ENCODE results near the gene SIGLEC1. TPM values are rescaled to one million over a fixed set of nuclear protein-coding genes. Genes with fewer than 3 reads are reported as not detected.

The SIGLEC1 gene
- total RNA-seq, 1 donor from 2014 or later = not detected

DNA sequence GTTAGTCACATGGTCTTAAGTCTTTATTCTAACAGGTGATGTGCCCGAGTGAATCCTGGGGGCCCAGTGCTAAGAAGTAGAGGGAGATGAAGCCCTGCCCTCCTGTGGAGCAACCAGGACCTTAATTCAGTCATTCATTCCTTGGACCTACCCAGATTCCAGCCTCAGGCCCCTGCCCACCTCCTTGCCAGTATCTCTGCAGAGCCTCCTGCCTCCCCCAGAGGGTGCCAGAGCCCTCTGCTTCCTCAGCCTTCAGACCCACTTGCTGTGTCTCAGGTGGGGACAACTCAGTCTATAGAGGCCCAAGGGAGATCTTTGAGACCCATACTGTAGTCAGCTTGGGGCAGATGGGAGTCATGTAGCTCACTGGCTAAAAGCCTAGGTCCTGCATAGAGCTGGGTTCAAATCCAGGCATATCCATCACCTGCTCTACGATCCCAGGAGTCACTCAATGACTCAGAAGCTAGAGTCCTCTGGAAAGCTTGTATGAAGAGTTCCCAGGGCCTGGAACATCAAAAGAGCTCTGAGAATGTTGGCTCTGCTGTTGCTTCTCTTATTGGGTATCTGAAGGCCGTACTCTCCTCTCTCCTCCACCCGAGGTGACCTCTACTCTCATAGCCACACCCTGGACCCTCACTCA lies 3.9 kb upstream of the SIGLEC1 start:
- Mint-ChIP-seq H3K27me3 (peaks cover 13% of the 10 kb centered on the region), H3K9me3 (no peaks in the 10 kb centered on the region), H3K27ac (no peak overlapping the region), H3K4me1 (ENCODE audit: unreplicated experiment) (no peaks in the 10 kb centered on the region), H3K4me3 (no peak overlapping the region), H3K36me3 (no peaks in the 10 kb centered on the region)
- DNase-seq (ENCODE audit: extremely low spot score, unreplicated experiment) = no peak
- TF ChIP-seq, protein P1, sequence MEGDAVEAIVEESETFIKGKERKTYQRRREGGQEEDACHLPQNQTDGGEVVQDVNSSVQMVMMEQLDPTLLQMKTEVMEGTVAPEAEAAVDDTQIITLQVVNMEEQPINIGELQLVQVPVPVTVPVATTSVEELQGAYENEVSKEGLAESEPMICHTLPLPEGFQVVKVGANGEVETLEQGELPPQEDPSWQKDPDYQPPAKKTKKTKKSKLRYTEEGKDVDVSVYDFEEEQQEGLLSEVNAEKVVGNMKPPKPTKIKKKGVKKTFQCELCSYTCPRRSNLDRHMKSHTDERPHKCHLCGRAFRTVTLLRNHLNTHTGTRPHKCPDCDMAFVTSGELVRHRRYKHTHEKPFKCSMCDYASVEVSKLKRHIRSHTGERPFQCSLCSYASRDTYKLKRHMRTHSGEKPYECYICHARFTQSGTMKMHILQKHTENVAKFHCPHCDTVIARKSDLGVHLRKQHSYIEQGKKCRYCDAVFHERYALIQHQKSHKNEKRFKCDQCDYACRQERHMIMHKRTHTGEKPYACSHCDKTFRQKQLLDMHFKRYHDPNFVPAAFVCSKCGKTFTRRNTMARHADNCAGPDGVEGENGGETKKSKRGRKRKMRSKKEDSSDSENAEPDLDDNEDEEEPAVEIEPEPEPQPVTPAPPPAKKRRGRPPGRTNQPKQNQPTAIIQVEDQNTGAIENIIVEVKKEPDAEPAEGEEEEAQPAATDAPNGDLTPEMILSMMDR (conservative IDR thresholded peaks at IDR 0.05) = peak; percentile 78

DNA sequence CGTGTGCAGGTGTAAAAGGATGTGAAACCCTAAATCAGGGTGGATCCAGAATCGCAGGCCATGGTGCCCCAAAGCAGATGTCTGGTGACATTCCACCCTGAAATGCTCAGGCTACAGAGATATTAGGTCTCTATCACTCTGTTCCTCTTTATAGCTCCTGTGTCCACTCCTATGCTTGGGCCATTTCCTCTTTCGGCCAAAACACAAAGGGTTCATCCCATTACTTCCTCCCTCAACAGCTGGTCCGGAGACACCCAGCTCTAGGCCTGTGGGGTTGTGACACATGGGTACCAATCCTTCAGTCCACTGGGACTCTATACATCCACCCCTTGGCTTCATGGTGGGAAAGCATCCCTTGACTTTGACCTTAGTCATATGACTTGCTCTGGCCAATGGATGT lies 1.7 kb upstream of the SIGLEC1 start:
- TF ChIP-seq, protein P1 (conservative IDR thresholded peaks at IDR 0.05) = no peak
- no peak overlapping the region for H3K4me3 Mint-ChIP-seq
- no peaks in the 10 kb centered on the region for H3K36me3 Mint-ChIP-seq
- no peak for DNase-seq (ENCODE audit: extremely low spot score, unreplicated experiment)
- no peaks in the 10 kb centered on the region for H3K4me1 Mint-ChIP-seq (ENCODE audit: unreplicated experiment)
- no peaks in the 10 kb centered on the region for H3K27me3 Mint-ChIP-seq
- H3K27ac Mint-ChIP-seq = no peak overlapping the region
- H3K9me3 Mint-ChIP-seq = no peaks in the 10 kb centered on the region

DNA sequence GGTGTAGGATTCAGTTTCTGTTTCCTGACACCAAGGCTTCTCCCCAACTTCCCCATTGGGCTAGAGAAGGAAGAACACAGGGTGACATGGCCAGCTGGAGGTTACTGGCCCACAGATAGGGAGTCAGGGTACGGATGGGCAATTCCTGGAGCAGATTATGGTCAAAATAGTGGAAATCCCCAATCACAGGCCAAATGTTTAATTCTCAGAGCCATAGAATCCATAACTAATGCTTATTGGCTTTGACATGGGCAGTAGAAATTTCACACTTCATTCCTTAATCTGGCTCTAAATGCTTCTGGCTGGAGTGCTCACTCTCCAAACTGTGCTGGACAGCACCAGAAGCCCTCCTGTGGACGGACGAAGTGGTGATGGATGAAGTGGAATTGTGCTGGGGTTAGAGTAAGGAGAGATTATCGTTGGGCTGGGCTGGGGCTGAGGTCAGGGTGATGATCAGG lies 887 bp downstream of the SIGLEC1 start:
- TF ChIP-seq, protein P1 (conservative IDR thresholded peaks at IDR 0.05) = no peak
- Mint-ChIP-seq H3K4me3 (no peak overlapping the region), H3K36me3 (no peaks in the 10 kb centered on the region), H3K4me1 (ENCODE audit: unreplicated experiment) (no peaks in the 10 kb centered on the region), H3K9me3 (no peaks in the 10 kb centered on the region), H3K27ac (no peak overlapping the region), H3K27me3 (peaks cover 6% of the 10 kb centered on the region)
- no peak for DNase-seq (ENCODE audit: extremely low spot score, unreplicated experiment)

DNA sequence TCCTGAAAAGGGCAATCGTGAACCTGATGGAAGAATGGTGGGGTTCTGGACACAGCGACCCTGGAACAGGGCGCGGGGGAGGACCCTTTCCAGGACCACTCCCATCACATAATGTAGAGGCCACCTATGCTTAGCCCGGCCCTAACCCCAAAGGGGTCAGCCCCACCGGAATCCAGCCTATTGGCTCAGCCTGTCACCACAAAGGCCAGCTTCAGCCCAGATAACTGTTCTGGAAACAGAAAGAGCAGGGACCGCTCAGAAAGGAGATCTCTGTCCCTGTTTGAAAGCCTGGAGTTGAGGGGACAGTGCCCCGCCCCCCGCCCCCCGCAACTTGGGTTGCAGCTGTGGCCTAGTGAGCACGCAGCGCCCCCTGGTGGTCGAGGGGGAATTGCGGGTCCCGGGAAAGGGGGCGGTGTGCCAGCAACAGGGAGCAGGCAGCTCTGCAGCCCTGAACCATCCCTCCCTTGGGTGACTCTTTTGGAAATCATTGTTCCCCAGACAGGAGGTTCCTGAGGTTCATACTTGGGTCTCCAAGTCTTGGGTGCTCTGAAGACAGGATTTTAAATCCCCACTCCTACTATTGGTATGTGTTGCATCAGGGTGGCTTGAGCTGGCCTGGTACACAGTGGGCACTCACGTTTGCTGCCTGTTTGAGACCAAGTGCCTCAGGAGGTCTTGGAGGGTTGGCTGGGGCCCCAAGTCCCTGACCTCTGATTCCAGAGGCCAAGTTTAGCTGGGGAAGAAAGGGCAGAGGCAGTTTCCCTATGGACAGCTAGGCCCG lies 1.5 kb downstream of the SIGLEC1 start:
- no peaks in the 10 kb centered on the region for H3K4me1 Mint-ChIP-seq (ENCODE audit: unreplicated experiment)
- H3K4me3 Mint-ChIP-seq = no peak overlapping the region
- no peaks in the 10 kb centered on the region for H3K36me3 Mint-ChIP-seq
- no peaks in the 10 kb centered on the region for H3K9me3 Mint-ChIP-seq
- peaks cover 6% of the 10 kb centered on the region for H3K27me3 Mint-ChIP-seq
- no peak for DNase-seq (ENCODE audit: extremely low spot score, unreplicated experiment)
- TF ChIP-seq, protein P1 (conservative IDR thresholded peaks at IDR 0.05) = peak; percentile 99
- no peak overlapping the region for H3K27ac Mint-ChIP-seq

DNA sequence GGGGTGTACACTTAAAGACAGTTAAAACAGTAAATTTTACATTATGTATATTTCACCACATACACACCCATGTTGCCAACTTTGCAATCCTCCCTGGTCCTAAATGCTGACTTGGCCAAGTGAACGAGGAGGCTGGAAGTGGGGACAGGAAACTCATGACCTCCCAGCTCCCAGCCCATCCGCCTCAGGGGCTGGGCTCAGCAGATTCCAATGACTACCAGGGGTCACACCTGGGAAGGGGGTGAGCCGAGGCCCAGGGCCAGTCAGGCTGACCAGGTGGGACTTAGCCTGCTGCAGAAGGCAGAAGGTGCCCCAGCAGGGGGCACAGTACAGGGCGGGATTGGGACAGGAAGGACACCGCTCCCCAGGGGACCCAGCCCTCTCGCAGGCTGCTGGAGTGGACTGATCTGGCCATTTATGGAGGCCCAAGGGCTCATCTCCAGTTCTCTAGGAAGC lies 2.4 kb downstream of the SIGLEC1 start:
- H3K4me1 Mint-ChIP-seq (ENCODE audit: unreplicated experiment) = no peaks in the 10 kb centered on the region
- DNase-seq (ENCODE audit: extremely low spot score, unreplicated experiment) = no peak
- no peaks in the 10 kb centered on the region for H3K9me3 Mint-ChIP-seq
- TF ChIP-seq, protein P1 (conservative IDR thresholded peaks at IDR 0.05) = no peak
- H3K27ac Mint-ChIP-seq = no peak overlapping the region
- H3K4me3 Mint-ChIP-seq = no peak overlapping the region
- peaks cover 6% of the 10 kb centered on the region for H3K27me3 Mint-ChIP-seq
- H3K36me3 Mint-ChIP-seq = no peaks in the 10 kb centered on the region

All from type B pancreatic cell (in vitro differentiated cells).